PC-9 (cell line): ENCODE results near the gene GRIP2. TPM values are rescaled to one million over a fixed set of nuclear protein-coding genes. Genes with fewer than 3 reads are reported as not detected.

ENCODE experiments used
- BruUV-seq: library from RNA; stranded (reverse); fragments of 400-500 nt; replicated peaks from 2 replicates; lab custom pipeline; 2021; lab: Mats Ljungman, UMichigan
- CTCF ChIA-PET: fragments of 300-600 bp; sonication (Branson Sonifier 250); formaldehyde crosslinking; loops from one replicate; lab custom pipeline; 2022; ENCODE audit warnings: antibody characterized with exemption; lab: Charles Lee
- POLR2A ChIA-PET: fragments of 300-600 bp; sonication (Branson Sonifier 250); formaldehyde crosslinking; loops from one replicate; lab custom pipeline; 2022; ENCODE audit warnings: antibody characterized with exemption; ENCODE audit not compliant: unreplicated experiment; lab: Charles Lee
- DNase-seq, 2 experiments: peaks; one replicate each; pipeline versions ENCODE4 v3.0.0 to v3.0.0-alpha.2; 2015 to 2022; ENCODE audit warnings: mixed read lengths in 1 of 2
- H2AFZ ChIP-seq: fragments of 200-600 bp; sonication (generic); 2 replicates; pipeline ENCODE4 v1.8.1; 2017; ENCODE audit warnings: antibody characterized with exemption
- H3F3A ChIP-seq: fragments of 200-600 bp; sonication (generic); 2 replicates; pipeline ENCODE4 v1.8.1; 2017; ENCODE audit warnings: antibody characterized with exemption, mild to moderate bottlenecking, low read depth; ENCODE audit not compliant: insufficient read depth
- H3K27ac ChIP-seq: fragments of 200-600 bp; sonication (generic); 2 replicates; pipeline ENCODE4 v1.6.1; 2016; ENCODE audit warnings: mixed run types
- H3K27me3 ChIP-seq: fragments of 200-600 bp; sonication (generic); 2 replicates; pipeline ENCODE4 v1.6.1; 2016; ENCODE audit warnings: low read depth, mixed run types; ENCODE audit not compliant: insufficient read depth
- H3K36me3 ChIP-seq: fragments of 200-600 bp; sonication (generic); 2 replicates; pipeline ENCODE4 v1.6.1; 2016; ENCODE audit warnings: low read depth, mixed run types
- H3K4me1 ChIP-seq: fragments of 200-600 bp; sonication (generic); replicated peaks from 2 replicates; pipeline ENCODE4 v1.6.1; 2016; ENCODE audit warnings: mixed run types; ENCODE audit not compliant: insufficient read depth
- H3K4me2 ChIP-seq: fragments of 200-600 bp; sonication (generic); 2 replicates; pipeline ENCODE4 v1.6.1; 2017; ENCODE audit warnings: mixed run types
- H3K4me3 ChIP-seq: fragments of 200-600 bp; sonication (generic); 2 replicates; pipeline ENCODE4 v1.6.1; 2016; ENCODE audit warnings: mixed run types
- H3K79me2 ChIP-seq: fragments of 200-600 bp; sonication (generic); 2 replicates; pipeline ENCODE4 v1.6.1; 2017; ENCODE audit warnings: low read depth, mixed run types
- H3K9me2 ChIP-seq: fragments of 200-600 bp; sonication (generic); 2 replicates; pipeline ENCODE4 v1.8.1; 2017; ENCODE audit warnings: mild to moderate bottlenecking; ENCODE audit not compliant: insufficient read depth
- H3K9me3 ChIP-seq: fragments of 200-600 bp; sonication (generic); 2 replicates; pipeline ENCODE4 v1.8.1; 2016; ENCODE audit warnings: low read depth; ENCODE audit not compliant: insufficient read depth
- H4K20me1 ChIP-seq: fragments of 200-600 bp; sonication (generic); 2 replicates; pipeline ENCODE4 v1.8.1; 2017; ENCODE audit not compliant: insufficient read depth
- EZH2 ChIP-seq: fragments of 200-600 bp; sonication (generic); IDR thresholded peaks from 2 replicates; pipeline ENCODE4 v1.8.0; 2017; ENCODE audit warnings: antibody characterized with exemption, low read depth
- intact Hi-C: fragments of 100-400 bp; cut with micrococcal nuclease; formaldehyde crosslinking; loops from one replicate; pipeline ENCODE4 v1.10.0; 2022; ENCODE audit not compliant: unreplicated experiment
- total RNA-seq: library from RNA; stranded (reverse); gene quantifications from 2 replicates; pipeline ENCODE4 v1.2.3, GENCODE V29; 2021
- TF ChIP-seq, protein P1 (sequence below): fragments of 200-600 bp; sonication (generic); conservative IDR thresholded peaks from 2 replicates; pipeline ENCODE4 v1.6.1; 2017; ENCODE audit warnings: mixed run types, antibody characterized with exemption, mild to moderate bottlenecking, moderate library complexity

Gene GRIP2
- total RNA-seq, 1 experiment from 2014 or later = not detected

DNA sequence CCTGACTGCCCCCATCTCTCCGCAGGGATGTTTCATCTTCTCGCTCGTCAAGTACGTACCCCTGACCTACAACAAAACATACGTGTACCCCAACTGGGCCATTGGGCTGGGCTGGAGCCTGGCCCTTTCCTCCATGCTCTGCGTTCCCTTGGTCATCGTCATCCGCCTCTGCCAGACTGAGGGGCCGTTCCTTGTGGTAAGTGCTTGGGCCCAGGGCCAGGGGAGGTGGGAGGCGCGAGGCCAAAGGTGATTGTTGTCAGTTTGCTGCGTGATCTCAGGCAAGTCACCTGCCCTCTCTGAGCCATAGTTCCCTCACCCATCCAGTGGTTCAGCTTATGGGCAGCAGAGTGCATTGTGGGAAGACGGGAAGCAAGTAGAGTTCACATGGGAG lies 58.5 kb downstream of the GRIP2 start:
- ChIA-PET CTCF (no interaction called here), POLR2A (no interaction called here)
- Histone ChIP-seq H3K9me3 (no peaks in the 10 kb centered on the region), H3K4me3 (no peak overlapping the region), H3K27ac (no peak overlapping the region), H2AFZ (no peak overlapping the region), H3K9me2 (no peaks in the 10 kb centered on the region), H4K20me1 (peaks cover 7% of the 10 kb centered on the region; the same call in 1 of the 2 replicates), H3K4me1 (no peaks in the 10 kb centered on the region), H3K79me2 (no peaks in the 10 kb centered on the region), H3K36me3 (peaks cover 45% of the 10 kb centered on the region), H3K27me3 (no peaks in the 10 kb centered on the region), H3K4me2 (no peak overlapping the region), H3F3A (peaks cover 16% of the 10 kb centered on the region; the same call in 1 of the 2 replicates)
- BruUV-seq = no TSS peak
- intact Hi-C loops = no loop called here
- TF ChIP-seq, protein P1, sequence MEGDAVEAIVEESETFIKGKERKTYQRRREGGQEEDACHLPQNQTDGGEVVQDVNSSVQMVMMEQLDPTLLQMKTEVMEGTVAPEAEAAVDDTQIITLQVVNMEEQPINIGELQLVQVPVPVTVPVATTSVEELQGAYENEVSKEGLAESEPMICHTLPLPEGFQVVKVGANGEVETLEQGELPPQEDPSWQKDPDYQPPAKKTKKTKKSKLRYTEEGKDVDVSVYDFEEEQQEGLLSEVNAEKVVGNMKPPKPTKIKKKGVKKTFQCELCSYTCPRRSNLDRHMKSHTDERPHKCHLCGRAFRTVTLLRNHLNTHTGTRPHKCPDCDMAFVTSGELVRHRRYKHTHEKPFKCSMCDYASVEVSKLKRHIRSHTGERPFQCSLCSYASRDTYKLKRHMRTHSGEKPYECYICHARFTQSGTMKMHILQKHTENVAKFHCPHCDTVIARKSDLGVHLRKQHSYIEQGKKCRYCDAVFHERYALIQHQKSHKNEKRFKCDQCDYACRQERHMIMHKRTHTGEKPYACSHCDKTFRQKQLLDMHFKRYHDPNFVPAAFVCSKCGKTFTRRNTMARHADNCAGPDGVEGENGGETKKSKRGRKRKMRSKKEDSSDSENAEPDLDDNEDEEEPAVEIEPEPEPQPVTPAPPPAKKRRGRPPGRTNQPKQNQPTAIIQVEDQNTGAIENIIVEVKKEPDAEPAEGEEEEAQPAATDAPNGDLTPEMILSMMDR = no peak
- no peak for TF ChIP-seq EZH2
- no peak for DNase-seq

DNA sequence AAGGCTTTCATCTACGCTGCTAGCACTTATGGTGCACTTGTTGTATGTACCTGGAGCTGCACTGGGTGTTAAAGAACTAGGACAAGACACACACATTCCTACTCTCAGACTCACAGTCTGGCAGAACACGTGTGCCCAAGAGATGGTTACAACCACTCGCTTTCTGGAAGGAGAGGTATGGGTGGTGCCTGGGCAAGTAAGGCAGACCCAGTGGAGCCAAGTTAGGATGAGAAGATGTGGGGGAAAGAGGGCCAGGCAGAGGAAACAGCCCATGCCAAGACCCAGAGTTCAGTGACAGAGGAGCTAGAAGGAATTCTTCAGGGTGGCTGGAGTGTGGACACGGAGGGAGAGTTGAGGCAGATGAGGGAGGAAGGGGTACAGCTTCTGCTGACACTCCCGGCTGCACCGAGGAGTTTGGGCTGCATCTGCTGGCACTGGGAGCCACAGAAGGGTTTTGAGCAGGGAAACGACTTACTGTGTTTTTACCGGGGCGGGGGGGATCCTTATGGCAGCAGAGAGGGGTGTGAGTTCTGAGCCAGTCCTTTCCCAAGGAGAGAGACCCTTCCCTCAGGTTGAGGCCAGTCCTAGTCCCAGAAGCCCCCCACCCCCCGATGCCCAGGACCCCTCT lies 59.0 kb downstream of the GRIP2 start:
- Histone ChIP-seq H3K9me3 (no peaks in the 10 kb centered on the region), H3K36me3 (peaks cover 47% of the 10 kb centered on the region), H3K27me3 (no peaks in the 10 kb centered on the region), H3K4me2 (no peak overlapping the region), H3K4me1 (no peaks in the 10 kb centered on the region), H3K27ac (no peak overlapping the region), H3K9me2 (no peaks in the 10 kb centered on the region), H3K79me2 (no peaks in the 10 kb centered on the region), H4K20me1 (peaks cover 7% of the 10 kb centered on the region; the same call in 1 of the 2 replicates), H3F3A (peaks cover 16% of the 10 kb centered on the region; the same call in 1 of the 2 replicates), H2AFZ (no peak overlapping the region), H3K4me3 (no peak overlapping the region)
- no peak for DNase-seq
- intact Hi-C loops = no loop called here
- CTCF ChIA-PET = no interaction called here
- POLR2A ChIA-PET = no interaction called here
- no TSS peak for BruUV-seq
- TF ChIP-seq, protein P1 = no peak

DNA sequence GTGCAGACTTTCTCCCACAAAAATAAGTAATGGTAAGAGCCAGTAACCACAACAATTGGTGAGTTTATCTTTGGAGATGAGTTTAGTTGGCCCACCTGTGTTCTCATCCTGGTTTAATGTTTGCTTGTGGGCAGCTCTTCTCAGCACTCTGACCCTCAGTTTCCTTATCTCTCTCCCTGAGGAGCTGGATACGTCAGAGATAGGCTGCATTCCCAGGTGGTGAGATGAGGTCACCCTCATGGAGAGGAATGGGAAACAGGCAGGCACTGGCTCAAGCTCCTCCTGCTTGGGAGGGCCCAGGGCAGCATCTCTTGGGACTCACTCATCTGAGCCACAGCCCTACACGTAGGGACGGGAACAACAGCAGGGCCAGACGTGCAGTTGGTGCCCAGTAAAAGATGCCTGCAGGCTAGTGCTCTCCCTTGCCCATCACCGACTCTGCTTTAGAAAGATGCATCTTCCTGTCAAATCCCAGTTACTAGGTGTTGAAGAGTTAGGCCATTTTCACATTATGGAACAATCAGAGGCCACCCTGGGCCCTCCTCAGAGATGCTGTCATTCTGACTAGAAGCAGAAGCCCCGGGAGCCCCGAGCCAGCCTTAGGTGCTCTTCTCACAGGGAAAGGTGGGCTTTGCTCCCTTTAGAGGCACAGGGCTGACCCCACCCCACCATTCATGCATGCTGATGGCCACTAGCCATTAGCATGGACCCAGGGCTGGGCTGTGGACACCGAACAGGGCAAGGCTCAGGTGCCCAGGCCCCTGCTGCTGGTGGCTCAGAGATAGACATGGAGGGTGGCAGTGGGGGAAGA lies 59.7 kb downstream of the GRIP2 start:
- DNase-seq = no peak
- POLR2A ChIA-PET = no interaction called here
- H3K79me2 ChIP-seq = no peaks in the 10 kb centered on the region
- peaks cover 48% of the 10 kb centered on the region for H3K36me3 ChIP-seq
- no peaks in the 10 kb centered on the region for H3K4me1 ChIP-seq
- CTCF ChIA-PET = interaction anchor here (0.6 kb wide), 1 partner anchor 277 kb away, joined by 5 read pairs; no protein-coding TSS in a partner anchor
- TF ChIP-seq EZH2 = no peak
- TF ChIP-seq, protein P1 = no peak
- H3K4me2 ChIP-seq = no peak overlapping the region
- H2AFZ ChIP-seq = no peak overlapping the region
- no peaks in the 10 kb centered on the region for H3K9me2 ChIP-seq
- peaks cover 7% of the 10 kb centered on the region; the same call in 1 of the 2 replicates for H4K20me1 ChIP-seq
- H3K27ac ChIP-seq = no peak overlapping the region
- H3F3A ChIP-seq = peaks cover 10% of the 10 kb centered on the region; the same call in 1 of the 2 replicates
- no peak overlapping the region for H3K4me3 ChIP-seq
- intact Hi-C loops = no loop called here
- H3K27me3 ChIP-seq = no peaks in the 10 kb centered on the region
- no peaks in the 10 kb centered on the region for H3K9me3 ChIP-seq
- no TSS peak for BruUV-seq
